Inferior parietal cortex (tissue), 1 donor: ENCODE data around the gene UBR3.

Experiments
- DNase-seq: peaks from one replicate; pipeline ENCODE4 v3.0.0-alpha.2; 2016; ENCODE audit errors: extremely low spot score

UBR3 gene

DNA sequence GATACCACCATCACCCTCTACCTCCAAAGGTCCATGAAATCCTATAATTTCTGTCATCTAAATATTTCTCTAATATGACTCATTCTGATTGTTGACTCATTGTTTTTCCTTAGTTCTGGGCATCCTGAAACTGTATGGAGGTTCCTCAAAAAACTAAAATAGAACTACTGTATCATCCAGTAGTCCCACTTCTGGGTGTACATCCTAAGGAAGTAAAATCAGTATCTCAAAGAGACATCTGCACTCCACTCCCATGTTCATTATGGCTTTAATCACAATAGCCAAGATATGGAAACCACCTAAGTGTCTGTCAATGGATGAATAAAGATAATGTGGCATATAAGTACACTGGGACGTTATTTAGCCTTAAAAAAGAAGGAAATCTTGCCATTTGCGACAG lies 224.9 kb downstream of the UBR3 start:
- no peak for DNase-seq

DNA sequence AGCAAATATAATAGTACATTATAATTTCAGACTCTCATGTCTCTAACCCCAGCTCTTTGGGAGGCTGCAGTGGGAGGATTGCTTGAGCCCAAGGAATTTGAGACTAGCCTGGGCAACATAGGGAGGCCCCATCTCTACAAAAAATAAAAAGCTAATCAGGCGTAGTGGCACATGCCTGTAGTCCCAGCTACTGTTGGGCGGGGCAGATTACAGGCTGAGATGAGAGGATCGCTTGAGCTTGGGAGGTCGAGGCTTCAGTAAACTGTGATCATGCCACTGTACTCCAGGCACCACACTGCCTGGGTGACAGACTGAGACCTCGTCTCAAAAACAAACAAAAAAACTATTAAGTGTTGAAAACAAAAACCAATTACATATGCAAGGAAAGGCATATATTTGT lies 227.7 kb downstream of the UBR3 start:
- no peak for DNase-seq

DNA sequence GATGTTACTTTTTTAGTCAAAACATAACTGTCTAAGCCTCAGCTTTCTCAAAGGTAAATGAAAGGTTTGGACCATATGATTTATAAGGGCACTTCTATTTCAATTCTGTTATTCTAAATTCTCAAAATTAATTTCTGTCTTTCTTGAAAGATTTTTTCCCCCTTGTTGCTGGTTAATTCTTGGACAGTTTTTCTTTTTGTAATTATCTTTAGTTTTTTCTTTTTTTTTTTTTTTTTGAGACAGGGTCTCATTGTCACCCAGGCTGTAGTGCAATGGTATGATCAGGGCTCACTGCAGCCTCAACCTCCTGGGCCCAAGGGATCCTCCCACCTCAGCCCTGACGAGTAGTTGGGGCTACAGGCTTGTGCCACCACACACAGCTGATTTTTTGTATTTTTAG lies 229.6 kb downstream of the UBR3 start:
- no peak for DNase-seq

DNA sequence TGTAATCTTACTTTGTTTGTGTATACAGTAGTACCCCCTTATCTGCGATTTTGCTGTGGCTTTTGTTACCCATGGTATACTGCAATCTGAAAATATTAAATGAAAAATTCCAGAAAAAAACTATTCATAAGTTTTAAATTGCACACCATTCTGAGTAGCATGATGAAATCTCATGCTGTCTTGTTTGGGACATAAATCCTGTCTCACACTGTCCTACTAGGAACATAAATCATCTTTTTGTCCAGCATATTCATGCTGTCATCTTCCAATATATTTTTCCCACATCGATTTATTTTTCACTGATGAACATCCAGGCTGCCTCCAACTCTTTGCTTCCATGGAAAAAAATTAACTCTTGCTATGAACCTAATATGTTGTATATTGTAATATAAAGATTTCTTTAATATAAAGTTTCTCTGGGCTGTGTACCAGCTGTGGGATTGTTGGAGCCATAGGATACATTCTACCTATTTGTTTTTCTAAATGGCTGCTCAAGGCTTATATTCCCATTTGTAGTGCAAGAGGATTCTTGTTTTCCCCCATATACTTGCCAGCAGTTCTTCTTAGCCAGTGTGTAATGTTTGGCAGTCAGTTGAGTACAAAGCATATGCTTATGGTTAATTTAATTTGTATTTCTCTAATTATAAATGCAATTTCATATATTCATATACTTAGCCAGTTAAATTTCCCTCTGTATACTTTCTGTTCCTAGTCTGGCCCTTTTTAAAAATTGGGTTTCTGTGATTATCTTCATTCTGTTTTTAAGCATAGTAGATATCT lies 236.4 kb downstream of the UBR3 start:
- no peak for DNase-seq

DNA sequence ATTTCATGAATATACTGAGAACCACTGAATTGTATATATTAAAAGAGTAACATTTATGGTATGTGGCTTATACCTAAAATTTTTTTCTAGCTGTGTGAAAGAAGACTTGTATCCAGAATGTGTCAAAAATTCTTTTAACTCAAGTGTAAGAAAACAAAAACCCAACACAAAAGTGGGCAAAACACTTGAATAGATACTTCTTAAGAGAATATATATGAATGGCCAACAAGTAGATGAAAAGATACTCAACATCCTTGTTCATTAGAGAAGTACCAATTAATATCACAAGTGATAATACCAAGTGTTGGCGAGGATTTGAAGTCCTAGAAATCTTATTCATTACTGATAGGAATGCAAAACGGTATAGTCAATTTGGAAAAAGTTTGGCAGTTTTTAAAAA lies 243.5 kb downstream of the UBR3 start:
- DNase-seq: no peak

DNA sequence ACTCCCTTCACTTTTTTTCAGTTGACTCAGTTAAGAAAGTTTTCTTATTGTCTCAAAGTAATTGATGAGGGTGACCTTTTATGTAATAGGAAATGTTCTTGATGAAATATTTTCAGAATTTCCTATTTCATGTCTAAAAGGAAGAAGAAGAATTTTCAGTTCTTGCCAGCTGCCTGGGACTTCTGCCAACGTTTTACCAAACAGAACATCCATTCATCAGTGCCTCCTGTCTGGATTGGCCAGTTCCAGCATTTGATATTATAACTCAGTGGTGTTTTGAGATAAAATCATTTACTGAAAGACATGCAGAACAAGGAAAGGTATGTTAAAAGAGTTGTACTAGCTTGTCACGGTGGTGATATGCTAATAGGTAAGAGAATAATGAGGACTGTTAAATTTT lies 246.0 kb downstream of the UBR3 start:
- peak; percentile 85 for DNase-seq

DNA sequence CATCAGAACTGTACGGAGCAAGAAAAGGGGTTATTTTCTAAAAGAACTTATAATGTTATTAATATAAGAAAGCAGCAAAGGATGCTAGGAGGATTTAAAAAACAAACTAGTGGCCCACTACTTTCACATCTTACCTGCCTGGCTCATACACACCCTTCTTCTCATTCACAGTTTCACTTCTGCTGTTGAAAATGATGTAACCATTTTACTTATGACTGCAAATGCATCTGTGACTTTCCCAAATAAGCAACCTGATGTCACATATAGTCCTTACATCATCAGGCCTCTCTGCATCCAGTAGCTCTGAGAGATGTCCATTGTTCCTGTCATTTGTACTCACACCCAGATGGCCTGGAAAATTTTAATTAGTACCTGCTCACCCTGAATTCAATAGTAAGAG lies 248.9 kb downstream of the UBR3 start:
- no peak for DNase-seq

DNA sequence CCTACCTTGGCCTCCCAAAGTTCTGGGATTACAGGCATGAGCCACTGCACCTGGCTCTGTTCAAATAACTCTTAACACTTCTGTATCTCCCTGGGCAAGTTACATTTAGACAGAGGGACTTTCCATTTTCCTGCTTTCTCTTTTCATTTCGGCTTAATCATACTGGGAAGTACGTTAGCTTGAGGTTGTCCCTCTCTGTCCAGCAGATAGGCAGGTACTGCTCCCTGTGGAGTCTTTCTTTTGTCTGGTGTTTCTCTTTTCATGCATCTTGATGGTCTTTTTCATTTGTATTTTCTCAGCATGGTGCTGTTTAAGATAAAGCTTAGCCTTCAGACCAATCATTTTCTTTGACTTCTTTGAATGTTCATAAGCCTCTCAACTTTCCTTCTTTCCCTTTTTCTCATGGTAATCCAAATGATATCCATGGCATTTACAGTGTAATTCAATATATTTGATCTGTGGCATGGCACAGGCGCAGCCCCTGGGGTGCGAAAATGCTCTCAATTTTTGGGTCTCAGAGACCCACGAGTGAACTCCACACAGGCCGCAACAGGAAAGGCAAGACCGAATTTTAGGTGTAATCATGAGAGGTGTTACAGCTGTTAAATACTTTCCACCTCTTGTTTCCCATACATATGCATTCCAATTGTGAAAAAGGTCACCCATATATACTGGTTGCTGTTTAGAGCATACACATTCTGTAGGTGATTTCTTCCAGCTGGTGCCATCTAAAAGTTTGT lies 250.7 kb downstream of the UBR3 start:
- no peak for DNase-seq

DNA sequence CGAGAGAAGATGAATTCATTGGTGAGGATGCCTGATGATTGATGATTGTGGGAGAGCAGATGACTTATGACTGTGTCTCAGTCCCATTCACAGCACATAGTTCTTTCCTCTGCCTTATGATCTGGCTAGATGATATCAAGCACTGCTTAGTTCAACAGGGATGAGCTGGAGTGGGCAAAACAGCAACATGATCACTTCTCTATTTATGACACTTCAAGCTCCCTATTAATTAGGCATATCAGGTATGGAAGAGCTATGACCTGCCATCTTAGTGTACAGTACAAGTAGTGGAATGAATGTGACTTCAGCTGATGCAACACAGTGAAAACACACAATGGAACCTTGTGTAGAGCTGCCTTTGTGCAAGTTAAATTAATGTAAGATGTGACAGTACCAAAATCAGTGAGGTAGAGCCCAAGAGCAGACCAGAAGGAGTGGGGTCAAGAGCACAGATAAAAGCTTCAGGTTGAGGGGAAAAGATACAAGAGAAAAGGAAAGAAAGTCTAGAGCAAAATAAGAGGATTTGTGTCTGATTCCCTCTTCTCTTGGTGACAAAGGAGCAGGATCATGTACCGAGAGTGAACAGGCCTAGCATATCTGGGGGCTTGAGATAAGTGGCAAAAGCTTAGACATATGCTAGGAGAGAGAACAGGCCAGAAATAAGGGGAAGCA lies 257.7 kb downstream of the UBR3 start:
- no peak for DNase-seq

DNA sequence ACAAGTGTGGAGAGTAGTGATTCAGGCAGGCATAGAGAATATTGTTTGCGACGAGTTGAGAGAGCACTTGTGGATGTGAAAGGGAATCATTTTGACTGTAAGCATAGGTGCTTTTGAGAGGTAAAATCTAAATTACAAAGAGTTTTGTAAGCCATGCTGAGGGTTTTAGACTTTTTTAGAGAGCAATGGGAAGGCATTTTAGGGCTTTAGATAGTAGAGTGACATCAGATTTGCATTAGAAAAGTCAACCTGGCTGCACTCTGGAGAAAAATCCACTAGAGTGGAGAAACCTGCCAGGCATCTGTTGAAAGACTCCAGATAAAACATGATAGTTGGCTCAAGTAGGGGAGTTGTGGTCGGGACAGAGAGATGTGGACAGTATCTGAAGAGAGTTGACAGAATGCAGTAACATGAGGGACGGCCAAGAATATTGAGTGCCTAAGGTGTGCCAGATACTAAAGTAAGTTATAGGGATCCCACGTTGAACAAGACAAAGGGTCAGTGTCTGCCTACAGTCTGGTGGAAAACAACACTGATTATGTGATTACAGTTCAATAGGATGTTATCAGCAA lies 258.9 kb downstream of the UBR3 start:
- DNase-seq: no peak

DNA sequence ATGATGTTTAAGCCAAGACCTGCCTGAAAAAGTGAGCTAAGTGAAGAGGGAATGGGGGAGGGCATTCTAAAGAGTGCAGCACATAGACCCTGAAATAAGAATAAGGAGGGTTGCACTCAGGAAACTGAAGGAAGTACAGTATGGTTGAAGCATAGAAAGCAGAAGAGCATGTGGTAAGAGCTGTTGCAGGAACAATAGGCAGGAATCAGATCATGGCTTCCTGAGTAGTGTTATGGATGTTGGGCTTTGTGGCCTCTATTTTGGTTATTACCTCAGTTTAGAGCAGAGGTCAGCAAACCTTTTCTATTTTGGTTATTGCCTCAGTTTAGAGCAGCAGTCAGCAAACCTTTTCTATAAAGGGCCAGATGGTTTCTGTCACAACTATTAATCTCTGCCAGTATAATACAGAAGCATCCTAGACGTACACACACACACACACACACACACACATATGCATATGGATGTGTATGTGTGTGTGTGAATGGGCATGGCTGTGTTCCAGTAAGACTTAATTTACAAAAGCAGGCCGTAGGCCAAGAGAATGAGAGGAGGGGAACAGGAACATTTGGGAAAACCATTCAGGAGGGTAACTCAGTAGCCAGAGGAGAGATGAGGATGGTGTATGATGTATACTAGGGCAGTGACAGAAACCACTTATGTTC lies 259.6 kb downstream of the UBR3 start:
- no peak for DNase-seq

DNA sequence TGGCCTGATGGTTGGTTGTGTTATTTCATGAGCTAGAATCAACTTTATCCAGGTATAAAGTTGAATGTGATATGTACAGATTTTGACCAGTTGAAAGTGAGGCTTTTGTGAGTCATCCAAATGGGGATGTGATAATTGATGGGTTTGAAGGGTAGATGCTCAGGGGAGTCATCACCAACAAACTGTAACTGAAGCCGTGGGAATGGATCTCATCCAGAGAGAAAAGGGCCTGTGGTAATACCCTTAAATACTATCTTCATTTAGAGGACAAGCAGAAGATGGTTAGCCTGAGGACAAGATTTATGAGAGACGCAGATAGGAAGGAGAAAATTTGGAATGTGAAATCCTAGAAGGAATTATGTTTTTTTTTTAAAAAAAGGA lies 260.1 kb downstream of the UBR3 start:
- DNase-seq: no peak

DNA sequence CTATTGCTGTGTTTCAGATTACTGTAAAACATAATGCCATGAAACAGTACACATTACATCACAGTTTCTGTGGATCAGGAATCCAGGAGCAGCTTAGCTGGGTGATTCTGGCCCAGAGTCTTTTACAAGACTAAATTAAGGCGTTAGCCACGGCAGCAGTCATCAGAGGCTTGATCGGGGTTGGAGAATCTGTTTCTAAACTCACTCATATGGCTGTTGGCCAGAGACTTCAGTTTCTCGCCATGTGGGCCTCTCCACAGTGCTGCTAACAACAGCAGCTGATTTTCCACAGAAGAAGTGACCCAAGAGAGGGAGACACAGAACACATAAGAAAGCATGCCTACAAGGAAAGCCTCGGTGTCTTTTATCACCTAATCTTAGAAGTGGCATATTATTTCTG lies 261.5 kb downstream of the UBR3 start:
- DNase-seq: peak; percentile 20

DNA sequence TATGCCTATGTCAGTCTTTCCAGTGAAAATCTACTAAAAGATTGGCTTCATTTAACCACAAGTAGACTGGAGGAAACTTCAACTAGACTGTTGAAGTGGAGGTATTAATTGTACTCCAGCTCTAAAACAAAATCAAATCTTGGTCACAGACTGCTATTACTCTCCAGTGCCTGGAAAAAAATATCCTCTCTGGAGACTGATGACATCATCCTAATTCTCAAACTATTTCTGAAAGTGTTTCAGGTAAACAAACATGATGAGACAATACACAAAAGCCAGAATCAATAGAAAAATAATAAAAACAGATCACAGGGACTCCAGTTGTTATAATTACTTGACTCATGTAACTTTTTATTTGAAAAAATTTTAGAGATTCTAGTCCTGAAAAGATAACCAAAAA lies 263.0 kb downstream of the UBR3 start:
- no peak for DNase-seq

DNA sequence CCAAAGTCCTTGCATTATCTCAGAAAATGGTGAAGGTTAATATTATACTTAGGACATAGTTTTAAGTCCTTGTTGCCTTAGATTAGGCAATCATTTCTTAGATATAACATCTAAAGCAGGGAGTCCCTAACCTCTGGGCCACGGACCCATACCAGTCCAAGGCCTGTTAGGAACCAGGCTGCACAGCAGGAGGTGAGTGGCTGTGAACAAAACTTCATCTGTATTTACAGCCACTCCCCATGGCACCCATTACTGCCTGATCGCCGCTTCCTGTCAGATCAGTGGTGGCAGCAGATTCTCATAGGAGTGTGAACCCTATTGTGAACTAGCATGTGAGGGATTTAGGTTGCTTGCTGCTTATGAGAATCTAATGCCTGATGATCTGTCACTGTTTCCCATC lies 264.2 kb downstream of the UBR3 start:
- DNase-seq: no peak

DNA sequence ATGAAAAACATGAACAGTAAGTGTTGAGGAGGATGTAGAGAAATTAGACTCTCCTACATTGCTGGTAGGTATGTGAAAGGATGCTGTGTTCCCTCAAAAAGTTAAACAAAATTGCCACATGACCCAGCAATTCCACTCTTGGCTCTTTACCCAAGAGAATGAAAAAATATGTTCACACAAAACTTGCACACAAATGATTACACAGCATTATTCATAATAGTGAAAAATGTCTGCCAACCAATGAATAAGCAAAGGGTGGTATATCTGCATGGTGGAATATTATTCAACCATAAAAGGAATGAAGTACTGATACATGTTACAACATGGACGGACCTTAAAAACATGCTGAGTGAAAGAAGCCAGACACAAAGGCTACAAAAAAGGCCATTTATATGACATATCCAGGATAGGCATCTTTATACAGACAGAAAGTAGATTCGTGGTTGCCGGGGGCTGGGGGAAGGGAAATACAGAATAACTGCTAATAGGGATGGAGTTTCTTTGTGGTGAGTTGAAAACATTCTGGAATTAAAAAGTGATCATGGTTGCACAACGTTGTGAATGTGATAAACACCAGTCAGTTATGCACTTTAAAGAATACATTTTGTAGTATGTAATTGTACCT lies 265.3 kb downstream of the UBR3 start:
- no peak for DNase-seq

DNA sequence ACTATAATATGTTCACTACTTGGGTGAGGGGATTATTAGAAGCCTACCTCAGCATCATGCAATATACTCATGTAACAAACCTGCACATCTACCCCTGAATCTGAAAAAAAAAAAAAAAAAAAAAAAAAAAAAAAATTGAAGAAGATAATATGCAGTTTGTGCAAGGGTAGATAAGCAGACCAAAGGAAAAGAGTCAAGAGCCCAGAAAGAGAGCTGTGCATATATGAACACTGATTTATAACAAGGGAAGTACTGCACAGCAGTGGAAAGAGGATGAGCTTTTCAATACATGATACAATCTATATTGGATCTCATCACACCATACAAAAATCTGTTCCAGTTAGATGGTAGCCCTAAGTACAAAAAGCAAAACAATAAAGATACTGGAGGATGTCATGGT lies 268.1 kb downstream of the UBR3 start:
- no peak for DNase-seq

DNA sequence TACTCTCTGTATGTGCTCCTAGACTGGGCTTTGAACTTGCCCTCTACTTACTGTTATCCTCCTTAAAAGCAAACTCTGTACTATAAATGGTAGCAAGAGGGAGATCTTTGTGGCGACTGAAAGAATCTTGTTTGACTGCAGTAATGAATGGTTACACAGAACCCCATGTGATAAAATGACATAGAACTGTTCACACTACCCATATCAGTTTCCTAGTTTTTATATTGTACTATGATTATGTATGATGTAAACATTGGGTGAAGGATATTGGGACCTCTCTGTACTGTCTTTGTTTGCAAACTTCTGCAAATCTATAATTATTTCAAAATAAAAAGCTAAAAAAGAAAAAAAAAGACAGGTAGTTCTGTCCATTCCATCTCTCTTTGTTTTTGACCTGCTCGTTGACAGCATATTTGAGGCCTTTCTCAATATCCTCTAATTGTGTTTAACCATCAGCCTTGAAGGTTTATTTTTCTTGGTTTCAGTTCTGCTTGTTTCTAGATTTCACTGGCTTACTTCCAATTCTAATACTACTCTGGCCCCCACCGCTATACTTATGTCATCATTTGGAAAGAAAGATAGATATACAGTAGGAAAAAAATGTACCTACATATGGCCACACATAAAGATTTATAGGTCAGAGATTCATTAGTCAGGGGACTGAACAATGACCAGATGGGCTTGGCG lies 271.5 kb downstream of the UBR3 start:
- DNase-seq: no peak

DNA sequence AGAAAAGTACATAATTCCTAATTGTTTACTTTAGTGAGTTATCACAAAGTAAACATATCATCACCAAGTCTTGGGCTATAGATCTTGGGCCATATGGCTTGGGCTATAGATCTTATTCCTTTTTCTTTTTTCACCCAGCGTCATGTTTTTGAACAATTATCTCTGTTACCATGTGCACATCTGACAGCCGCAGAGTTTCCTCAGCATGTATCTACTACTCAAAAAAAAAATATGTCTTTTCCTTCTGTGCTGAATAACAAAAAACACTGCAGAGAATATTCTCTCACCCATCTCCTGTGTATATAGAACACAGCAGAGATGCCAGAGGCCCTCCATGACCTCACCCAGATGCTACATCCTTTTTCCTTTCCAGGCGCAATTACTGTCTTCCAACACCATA lies 274.5 kb downstream of the UBR3 start:
- DNase-seq: no peak

DNA sequence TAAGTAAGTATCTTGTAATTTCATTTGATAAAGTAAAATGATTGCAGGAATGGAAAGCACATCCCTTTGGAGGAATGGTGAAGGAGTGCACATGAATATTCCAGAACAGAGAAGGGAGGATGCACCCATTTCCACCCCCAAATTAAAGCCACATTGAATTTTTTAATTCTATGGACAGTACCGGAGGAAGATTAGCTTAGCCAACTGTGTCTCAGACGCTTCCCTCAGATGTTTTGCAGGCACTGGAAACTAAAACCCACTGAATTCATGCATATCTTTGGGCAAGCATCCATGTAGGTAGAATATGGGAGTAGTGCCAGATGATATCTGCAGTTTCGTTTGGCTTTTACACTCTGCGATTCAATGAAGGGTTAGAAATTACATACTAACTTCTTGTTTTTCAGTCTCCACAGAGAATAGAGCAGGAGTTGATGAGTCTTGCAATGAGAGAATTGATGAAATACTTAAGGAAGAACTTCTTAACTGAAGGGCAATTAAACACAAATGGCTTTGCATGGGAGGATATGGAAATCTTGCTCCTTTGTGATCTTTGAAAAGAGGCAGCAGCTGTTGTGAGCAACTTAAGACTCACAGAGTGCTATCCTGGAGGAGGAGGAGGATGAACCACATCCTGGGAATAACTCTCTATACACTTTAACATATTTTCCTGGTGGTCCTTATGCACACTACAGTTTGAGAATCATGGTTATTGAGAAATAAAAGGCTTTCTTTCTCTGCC lies 279.0 kb downstream of the UBR3 start:
- no peak for DNase-seq
